A549 treated with Mapracorat at 1 μM for 4 hours (cell line): ENCODE data around the gene NETO1. TPM values are rescaled to one million over a fixed set of nuclear protein-coding genes. Genes with fewer than 3 reads are reported as not detected.

ENCODE experiments used
- total RNA-seq: library from RNA; stranded (reverse); fragments of 200-300 nt; extraction: Qiagen RNA extraction; gene quantifications from 5 replicates; pipeline ENCODE4 v1.2.3, GENCODE V29; 2022

NETO1 gene
- total RNA-seq, result not detected in 5 replicates

GRCh38 chr18:72867746-72868584 lies at the start of gene NETO1:
TSS of gene NETO1 (minus strand) at chr18:72867987. CDS start at chr18:72867291, 696 bp downstream.

